Stimulated activated CD4-positive, alpha-beta T cell treated with anti-CD3 and anti-CD28 coated beads, TNF-alpha, amount 100 ng/mL, for 24 hours (primary cell): ENCODE results near the gene MRPL49.
A peak's percentile ranks its signal among the peaks of the same experiment; 100 is the strongest.
"Not testable (repeated sequence)": the region's sequence is repeated elsewhere in the genome, so short reads cannot be mapped to it uniquely, and the experiment has no call there.

Experiments used
- DNase-seq, 3 experiments: peaks; one replicate each; pipeline ENCODE4 v3.0.0-alpha.2; 2020; ENCODE audit warnings: low read depth in 3 of 3

MRPL49 gene

DNA sequence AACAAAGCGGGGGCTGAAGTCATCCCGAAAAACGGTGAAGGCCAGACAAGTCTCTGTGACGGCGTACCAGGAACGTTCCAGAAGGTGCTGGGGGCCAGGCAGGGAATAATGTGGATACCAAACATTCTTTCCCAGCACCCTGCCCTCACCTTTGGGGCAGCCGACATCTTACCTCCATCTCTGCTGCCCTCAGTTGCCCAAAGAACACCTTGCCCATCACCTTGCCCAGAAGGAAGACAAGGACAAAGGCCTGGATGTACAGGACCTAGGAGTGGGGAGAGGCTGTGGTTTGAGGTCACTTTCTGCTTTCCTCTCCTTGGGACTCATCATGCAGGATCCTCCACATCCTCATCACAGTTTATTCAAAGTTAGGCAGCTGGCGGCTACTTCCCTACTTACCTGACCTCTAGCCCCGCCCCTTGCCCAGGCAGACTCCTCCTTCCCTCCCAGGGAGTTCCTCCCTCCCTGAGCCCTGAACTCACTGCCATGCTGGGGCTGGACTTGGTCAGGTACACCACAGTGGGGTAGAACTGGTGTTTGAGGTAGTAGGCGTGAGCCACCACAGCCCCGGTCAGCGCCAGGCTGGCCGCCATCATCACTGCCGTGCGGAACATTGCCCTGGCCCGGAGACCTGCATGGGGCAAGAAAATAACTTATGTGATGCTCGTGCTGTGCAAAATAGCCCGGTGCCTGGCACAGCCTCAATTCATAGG is 11.0 kb downstream of the MRPL49 start:
- DNase-seq: peak in 1 of 3 experiments; percentile 72

DNA sequence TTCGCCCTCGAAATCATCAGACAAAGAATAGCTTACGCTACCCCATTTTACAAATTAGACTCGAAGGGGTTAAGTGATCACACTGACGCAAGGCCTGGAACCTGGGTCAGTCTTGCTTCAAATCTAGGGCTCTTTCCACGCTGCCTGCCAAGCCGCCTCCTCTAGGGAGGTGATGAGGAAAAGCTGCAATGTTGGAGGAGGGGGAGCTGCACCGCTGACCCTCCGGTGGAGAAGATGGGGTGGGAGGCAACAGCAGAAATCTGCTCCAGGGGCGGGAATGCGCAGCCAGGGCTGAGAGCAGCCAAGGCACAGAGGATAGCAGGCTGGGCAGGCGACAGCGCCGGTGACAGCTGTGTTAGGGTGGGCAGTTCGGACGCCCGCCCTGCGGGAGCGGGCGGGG is 11.6 kb downstream of the MRPL49 start:
- no peak for DNase-seq

DNA sequence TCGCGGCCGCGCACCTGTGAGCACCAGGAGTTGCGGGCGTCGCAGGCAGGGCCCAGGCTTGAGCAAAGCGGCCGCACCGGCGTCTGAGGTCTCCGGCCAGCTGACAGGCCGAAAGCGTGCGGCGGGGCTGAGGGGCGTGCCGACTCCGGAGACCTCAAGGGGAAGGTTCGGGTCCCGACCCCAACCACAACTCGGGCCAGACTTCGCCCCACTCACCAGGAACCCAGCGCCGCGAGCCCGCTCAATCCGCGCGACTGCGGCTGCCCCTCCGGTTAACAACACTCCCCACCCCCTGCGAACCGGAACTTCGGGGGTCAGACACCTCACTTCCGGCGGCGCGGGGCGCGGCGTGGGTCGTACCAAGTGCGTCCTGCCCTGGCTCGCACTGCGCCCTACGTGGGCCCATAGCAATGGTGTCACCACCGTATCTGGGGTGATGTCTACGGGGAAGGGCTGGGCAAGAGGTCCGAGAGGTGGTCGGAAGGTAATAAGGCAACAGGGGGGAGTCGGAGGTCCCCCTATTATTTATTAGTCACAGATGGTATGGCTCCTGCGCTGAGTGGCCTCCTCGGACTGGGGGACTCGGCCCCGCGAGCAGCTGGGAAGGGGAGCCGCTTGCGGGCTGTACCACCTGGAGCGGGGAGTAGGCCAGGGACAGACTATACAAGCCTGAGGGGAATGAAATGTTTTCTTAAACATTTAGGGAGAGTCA is 12.3 kb downstream of the MRPL49 start, which contains the start of gene SYVN1:
Gene SYVN1, minus strand, starts transcription at position 280 of the 712 bp plus-strand sequence. CDS start 918 bp downstream, outside the sequence.
- DNase-seq: peak; percentile 85 to 91 (median 88)

DNA sequence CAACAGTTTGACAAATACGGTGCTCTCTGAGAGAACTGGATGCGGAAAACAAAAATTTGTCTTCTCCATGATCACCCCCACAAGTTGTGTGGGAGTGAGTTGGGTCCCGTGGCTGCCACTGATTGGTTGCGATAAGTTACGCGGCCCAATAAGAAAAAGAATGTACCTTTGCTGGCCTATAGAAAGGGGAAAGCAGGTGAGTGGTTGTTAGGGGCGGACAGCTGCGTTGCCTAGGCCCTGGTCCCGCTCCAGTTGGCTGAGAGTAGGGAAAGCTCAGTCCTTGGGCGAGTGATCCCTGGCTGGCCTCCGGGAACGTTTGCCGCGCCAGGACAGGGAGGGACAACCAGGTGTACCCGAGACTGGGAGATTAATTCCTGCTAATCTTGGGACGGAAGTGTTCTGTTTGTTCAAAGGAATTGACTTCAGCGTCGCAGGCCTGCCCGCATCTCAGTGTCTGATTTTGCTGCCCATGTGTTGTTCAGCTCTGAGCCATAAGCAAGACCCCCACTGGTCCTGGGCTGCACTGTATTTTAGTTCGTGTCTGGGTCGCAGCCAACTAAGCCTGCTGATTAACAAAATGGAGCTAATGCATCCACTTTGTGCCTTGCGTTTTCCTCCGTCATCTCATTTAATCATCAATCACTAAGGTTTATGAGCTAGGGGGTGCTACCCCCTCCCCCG is 13.0 kb downstream of the MRPL49 start:
- DNase-seq: peak; percentile 62 to 77 (median 76)

DNA sequence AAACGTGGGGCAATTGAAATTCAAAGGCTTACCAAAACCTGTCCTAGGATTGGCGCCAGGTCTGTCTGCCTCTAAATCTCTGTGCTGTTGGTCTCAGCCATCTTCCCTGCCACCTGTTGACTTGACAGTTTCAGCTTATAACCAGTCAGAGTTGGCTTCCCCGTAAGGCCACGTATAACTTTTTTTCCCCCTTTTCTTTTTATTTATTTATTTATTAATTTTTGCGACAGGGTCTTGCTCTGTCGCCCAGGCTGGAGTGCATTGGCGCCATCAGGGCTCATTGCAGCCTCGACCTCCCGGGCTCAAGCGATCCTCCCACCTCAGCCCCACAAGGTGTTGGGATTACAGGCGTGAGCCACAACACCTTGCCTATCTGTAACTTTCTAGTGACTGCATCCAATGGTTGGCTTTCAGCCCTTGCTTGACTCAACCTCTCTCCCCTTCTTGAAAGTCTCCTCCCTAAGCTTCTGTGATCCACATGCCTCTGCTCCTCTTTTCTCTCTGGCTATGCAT is 13.6 kb downstream of the MRPL49 start:
- no peak for DNase-seq

DNA sequence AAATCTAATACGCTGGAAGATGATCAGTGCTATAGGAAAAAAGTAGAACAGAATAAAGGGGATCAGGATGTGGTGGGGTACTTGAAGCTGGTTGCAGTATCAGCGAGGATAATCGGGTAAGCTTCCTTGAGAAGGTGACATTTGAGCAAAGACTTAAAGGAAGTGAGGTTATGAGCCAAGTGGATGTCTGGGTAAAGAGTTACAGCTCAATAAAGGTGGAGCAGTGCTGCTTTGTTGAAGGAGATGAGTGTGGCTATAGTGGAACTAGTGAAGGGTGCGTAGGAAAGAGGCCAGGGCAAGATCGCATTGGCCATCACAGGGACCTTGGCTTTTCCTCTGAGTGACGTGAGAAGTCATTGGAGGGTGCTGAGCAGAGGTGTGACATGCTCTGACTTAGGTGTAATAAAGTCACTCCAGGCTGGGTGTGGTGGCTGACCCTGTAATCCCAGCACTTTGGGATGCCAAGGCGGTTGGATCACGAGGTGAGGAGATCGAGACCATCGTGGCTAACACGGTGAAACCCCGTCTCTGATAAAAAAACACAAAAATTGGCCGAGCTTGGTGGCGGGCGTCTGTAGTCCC is 14.5 kb downstream of the MRPL49 start:
- no peak for DNase-seq

DNA sequence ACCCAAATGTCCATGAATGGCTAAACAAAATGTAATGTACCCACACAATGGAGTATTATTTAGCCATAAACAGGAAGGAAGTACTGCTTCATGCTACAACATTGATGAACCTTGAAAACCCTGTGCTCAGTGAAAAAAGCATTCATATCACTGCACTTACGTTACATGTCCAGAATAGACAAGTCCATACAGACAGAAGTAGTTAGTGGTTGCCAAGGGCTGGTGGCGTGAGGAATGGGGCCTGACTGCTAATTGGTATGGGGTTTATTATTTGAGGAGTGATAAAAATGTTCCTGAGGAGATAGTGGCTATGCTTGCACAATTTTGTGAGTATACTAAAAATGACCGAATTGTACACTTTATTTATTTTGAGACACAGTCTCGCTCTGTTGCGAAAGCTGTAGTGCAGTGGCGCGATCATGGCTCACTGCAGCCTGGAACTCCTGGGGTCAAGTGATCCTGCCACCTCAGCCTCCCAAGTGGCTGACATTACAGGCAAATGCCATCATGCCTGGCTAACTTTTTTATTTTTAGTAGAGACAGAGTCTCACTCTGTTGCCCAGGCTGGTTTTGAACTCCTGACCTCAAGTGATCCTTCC is 19.9 kb downstream of the MRPL49 start:
- DNase-seq: no peak

DNA sequence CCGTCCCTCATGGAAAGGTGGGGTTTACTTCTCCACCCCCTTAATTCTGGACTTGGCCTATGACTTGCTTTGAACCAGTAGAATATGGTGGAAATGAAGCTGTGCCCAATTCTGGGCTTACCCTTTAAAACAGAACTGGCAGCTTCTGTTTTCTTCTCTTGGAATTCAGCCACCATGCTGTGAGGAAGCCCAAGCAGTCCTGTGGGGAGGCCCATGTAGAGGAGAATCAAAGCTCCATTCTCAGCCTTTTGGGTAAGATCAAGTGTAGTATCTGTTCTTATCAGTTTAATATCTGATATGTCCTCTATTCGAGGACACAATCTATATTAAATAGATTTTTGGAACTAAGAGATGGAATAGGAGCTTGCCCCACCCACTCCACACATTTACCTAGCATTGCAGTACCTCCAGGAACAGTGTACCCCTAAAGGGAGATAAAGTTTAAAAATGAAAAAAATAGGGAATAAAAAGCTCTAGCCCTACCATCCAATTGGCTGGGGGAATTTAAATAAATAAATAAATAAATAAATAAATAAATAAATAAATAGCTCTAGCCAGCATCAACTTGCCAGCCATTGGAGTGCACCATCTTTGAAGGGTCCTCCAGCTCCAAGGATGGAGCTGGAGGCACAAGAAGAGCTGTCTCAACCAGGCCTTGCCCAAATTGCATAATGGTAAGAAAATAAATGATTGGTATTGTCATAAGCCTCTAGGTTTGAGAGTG is 25.4 kb downstream of the MRPL49 start:
- no peak for DNase-seq

DNA sequence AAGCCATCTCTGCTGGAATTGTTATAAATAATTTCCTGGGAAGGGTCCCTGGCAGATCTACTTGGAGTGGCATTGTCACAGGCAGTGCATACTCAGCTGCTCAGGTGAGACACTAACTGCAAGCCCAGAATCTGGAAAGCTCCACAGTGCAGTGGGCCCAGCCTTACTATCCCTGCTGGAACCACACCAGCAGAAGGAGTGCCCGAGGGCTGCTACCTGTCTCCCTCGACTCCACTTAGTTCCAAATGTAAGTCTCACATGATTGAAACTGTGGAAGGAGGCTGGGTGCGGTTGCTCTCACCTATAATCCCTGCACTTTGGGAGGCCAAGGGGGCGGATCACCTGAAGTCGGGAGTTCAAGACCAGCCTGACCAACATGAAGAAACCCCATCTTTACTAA is 26.5 kb downstream of the MRPL49 start:
- no peak for DNase-seq

DNA sequence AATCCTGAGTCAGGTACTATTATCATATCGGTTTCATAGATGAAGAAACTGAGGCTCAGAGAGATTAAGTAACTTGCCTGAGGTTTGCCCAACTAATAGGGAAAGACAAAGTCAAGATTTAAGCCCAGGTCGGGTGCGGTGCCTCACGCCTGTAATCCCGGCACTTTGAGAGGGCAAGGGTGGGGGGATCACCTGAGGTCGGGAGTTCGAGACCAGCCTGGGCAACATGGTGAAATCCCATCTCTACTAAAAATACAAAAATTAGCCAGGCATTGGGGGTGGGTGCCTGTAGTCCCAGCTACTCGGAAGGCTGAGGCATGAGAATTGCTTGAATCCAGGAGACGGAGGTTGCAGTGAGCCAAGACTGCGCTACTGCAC is 28.0 kb downstream of the MRPL49 start:
- not testable (repeated sequence) for DNase-seq

DNA sequence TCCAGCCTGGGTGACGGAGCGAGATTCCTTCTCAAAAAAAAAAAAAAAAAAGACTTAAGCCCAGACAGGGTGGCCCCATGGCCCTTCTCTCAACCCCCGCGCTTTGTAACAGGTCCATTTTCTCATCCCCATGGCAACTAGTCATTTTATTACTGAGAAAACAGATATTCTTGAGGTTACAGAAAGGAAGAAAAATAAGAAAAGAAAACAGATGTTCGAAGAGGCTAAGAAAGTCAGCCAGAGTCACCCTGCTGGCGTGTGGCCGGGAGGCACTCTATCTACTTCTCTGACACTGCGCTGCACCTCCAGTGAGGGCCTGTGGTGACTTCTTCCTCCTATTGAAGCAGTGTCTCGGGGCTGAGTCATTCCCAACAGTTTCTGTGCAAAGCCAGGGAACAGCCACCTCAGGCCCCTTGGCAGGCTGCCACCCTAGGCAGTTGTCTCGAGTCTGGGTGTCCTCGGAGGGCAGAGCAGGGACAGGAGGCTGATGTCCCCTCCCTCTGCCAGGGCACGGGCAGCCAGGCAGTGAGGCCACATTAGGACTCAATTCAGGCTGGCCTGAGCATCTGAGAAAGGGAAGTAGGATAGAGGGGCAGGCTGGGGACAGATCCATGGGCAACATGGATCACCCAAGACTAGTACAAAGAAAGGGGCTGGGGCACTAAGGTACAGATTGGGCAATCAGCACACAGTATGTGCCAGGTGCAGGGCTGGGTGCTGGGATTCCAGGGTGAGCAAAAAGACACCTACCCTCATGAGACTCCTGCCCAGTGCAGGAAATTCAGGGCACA is 28.6 kb downstream of the MRPL49 start:
- no peak for DNase-seq

DNA sequence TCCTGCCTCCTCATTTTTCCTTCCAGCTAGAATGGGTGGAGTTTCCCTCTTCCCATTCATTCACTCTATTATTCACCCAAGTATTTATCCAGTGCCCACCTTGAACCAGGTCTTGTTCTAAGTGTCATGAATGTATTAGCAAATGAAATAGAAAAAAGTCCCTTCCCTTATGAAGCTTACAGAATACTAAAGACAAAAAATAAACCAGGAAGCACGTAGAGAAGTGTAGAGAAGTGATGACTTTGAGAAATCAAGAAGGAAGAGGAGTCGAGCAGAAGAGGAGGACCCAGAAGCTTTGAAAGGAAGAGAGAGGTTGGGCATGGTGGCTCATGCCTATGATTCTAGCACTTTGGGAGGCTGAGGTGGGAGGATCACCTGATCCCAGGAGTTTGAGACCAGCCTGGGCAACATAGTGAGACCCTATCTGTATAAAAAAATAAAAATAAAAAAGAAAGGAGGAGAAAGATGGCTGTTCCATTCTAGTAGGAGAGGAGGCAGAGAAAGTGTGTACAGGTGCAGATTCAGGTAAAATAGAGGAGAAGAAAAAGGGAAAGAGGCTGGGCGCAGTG is 29.3 kb downstream of the MRPL49 start:
- DNase-seq: no peak

DNA sequence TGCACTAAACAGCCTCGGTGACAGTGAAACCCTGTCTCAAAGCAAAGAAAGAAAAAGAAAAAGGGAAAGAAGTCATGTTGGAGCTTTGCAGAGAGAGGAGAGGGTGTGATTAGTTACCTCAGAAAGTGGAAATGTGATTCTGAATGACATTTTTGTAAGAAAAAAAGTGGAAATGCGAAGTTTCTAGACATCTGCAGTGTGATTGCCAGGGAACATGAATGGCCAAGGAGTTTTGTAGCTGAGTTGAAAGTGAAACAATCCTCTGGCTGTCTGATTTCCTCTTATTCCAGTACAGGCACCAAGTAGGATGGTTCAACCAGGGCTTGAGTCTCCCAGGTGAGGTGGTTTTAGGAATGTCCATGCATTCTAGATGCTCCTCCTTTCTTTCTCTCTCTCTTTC is 30.0 kb downstream of the MRPL49 start:
- DNase-seq: no peak

DNA sequence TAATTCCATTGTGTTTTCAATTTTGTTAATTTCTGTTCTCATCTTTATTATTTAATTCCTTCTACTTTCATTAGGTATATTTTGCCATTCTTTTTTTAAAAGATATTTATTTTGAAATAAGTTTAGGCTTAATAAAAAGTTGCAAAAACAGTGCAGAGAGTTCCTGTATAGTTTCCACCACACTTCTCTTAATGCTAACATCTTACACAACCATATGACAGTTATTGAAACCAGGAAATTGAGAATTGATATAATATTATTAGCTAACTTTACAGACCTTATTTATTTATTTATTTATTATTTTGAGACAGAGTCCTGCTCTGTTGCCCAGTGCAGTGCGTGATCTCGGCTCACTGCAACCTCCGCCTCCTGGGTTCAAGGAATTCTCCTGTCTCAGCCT is 34.1 kb downstream of the MRPL49 start:
- no peak for DNase-seq

DNA sequence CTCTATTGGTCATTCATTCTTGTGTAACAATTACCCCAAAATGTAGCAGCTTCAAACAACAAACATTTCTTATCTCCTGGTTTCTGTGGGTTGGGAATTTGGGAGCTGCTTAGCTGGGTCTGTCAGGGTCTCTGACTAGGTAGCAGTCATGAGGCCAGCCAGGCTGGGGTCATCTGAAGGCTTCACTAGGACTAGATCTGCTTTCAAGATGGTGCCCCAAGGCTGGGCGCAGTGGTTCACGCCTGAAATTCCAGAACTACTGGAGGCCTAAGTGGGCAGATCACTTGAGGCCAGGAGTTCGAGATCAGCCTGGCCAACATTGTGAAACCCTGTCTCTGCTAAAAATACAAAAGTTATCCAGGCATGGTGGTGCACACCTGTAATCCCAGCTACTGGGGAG is 34.8 kb downstream of the MRPL49 start:
- no peak for DNase-seq

DNA sequence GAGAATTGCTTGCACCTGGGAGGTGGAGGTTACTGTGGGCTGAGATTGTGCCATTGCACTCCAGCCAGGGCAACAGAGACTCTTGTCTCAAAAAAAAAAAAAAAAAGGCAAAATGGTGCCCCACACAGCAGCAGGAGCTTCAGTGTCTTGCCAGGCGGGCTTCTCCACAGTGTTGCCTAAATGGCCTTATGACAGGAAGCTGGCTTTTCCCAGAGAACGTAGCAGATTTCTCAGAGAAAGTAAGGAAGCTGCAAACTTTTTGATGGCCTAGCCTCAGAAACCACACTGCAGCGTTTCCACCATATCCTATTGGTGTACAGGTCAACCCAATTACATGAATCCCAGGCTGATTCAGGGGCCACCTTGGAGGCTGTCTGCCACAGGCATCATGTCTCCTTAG is 35.2 kb downstream of the MRPL49 start:
- no peak for DNase-seq

DNA sequence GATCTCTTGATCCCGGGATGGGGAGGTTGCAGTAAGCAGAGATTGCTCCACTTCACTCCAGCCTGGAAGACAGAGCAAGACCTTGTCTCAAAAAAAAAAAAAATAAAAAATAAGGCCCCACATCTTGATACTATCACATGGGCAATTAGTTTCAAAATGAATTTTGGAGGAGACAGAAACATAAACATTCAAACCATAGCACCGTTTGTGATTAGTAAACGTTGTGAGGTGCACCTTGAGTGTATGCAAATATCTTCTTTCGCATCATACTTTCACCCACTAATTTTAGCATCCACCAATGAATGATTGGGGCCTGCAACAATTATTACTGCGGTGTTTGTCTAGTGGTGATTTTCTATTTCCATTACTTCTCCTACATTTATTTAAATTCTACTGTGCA is 36.9 kb downstream of the MRPL49 start:
- DNase-seq: no peak

DNA sequence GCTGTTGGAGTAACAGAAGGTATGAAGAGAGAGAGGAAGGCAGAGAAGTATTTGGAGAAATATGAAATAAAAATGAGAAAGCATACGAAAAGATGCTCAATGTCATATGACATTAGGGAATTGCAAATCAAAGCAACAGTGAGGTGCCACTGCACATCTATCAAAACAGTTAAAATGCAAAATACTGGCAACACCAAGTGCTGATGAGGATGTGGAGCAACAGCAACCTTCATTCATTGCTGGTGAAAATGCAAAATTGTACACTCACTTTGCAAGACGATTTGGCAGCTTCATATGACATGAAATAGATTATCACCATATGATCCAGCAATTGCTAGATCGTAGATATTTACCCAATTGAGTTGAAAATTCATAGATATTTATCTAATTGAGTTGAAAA is 38.5 kb downstream of the MRPL49 start:
- no peak for DNase-seq

DNA sequence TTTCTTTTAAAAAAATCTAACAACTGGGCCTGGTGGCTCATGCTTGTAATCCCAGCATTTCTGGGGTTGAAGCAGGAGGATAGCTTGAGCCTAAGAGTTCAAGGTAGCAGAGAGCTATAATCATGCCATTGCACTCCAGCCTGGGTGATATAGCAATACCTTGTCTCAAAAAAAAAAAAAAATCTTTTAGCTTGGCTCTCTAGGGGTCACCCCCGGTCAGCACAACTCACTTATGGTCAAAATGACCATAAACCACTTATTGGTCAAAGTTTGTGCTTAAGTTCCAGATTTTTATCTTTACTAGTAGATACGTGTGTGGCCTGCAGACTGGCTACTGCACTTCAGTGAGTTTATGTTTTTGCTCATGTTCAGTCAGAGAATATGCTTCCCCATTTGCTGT is 41.6 kb downstream of the MRPL49 start:
- DNase-seq: no peak
